IPS-18c (cell line): ENCODE data around the gene FOXD2.
A peak's percentile ranks its signal among the peaks of the same experiment; 100 is the strongest.
"Not testable (repeated sequence)": the region's sequence is repeated elsewhere in the genome, so short reads cannot be mapped to it uniquely, and the experiment has no call there.

ENCODE experiments used
- H3K4me3 ChIP-seq: 2 replicates; pipeline ENCODE4 v1.7.0; 2013; ENCODE audit warnings: low read depth, mild to moderate bottlenecking, low read length, moderate library complexity; ENCODE audit not compliant: insufficient read depth
- H3K9me3 ChIP-seq: one replicate; pipeline ENCODE4 v1.6.1; 2013; ENCODE audit warnings: mild to moderate bottlenecking, low read length, moderate library complexity; ENCODE audit not compliant: control insufficient read depth, insufficient read depth

FOXD2 gene

DNA sequence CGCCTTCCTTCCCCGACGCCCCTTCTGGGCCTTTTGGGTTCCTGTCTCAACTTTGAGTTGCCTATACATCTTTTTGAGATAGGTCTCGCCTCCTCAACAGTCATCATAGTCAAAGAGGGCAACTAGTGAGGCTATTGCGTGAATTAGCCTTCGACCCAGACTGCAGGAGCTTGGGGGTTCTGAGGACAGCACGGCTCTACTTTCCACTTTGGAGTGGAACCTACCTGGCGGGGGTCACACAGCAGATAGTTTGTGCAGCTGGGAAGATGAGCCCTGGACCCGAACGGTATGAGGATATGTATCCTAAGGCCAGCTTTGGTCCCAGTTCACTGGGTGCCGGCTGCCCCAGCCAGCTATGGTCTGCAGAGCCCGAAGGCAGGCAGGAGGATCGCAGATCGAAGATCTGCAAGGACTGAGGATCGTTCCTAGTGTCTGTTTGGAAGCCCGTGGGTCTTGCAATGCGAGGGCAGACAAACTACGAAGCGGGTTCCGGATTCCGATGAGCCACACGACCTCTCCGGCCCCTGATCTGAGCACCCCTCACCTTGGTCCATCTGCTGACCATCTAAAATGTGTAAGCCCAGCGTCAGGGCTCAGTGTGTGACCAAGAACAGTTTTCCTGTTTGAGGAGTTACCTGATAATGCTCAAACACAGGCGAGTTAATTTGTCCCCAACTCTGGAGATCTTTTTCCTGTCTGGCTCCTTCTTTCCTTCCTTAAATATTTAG lies 8.1 kb downstream of the FOXD2 start:
- Histone ChIP-seq H3K9me3 (no peaks in the 10 kb centered on the region), H3K4me3 (no peak overlapping the region; the same call in 1 of the 2 replicates)

DNA sequence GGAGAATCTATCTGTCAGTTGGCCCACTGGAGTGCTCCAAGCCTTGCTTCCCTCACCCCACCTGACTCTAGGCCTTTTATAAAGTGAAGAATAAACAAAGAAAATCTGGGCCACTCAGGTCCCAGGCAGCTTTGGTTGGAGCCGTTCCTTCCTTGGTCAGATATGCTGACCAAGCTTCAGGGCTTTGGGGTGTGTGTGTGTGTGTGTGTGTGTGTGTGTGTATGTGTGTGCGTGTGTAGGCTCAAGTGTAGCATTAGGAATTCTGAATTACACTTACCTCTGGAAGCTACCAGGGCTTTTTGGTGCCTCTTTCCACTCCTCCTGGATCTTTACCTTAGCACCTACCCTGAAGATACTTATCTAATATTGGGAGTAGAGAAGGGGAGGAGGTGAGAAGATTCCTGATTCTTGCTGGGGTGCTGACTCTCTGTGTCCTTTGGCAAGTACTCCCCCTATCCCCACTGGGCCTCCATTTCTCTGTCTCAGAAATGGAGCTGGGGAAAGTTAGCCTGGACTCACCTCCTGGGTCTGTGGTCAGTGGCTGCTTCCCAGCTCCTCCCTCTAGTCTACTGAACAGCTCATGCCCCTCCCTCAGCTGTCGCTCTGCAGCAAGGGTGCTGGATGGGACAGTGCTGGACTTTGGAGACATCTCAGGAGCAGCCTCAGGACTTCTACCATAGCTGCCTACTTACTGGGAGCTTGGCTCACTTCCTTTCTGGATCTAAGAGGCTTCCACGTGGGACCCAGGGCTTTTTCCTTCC lies 10.8 kb downstream of the FOXD2 start:
- no peak overlapping the region for H3K4me3 ChIP-seq
- H3K9me3 ChIP-seq: no peaks in the 10 kb centered on the region

DNA sequence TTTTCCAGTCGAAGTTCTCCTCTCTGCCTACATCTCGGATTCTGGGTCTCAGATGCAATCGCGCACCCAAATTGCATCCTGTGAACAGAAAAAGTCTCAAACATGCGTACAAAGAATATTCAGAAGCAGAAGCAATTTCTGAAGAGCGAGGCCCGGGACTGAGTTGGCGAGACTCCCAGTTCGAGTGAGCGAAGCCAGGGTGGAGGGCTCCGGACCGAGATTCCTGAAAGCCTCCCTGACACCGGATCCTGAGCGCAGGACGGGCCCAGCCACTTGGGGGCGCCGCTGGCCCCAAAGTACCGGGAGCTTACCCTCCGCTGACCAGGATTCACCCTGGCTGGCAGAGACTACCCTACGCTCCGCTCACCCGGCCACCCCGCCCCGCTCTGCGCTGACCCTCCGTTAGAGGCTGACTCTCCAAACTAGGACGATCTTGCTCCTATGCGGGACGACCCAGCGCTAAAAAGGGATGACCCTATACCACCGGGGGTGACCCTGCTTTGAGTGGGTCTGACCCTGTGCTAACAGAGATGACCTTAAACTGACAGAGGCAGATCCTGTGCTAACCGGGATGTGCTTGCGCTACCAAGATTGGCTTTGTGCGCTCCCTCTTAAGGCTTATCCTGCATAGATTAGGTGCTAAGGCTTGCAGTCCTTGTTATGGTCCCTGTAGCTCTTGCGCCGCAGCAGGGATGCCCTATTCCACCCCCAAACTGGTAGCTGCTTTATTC lies 12.1 kb downstream of the FOXD2 start:
- Histone ChIP-seq H3K4me3 (peak overlapping the region; percentile 15; the same call in 1 of the 2 replicates), H3K9me3 (no peaks in the 10 kb centered on the region)

DNA sequence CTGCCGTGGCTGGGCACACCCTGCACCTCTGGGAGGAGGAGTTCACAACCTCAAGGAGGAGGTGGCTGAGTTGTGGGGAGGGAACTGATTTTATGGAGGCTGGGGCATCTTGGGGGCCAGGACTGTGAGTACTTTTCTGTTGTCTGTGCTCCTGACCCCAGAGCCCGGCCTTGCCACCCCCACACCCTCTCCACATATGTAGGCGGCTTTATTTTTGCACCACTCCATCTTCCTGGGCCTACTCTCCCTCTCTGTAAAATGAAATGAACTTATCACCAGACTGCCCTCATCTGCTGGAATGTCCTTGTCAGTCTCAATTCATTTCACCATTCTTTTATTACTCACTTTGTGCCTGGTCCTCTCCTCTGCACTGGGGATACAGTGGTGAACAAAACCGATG lies 12.8 kb downstream of the FOXD2 start:
- H3K4me3 ChIP-seq: no peak overlapping the region
- no peaks in the 10 kb centered on the region for H3K9me3 ChIP-seq

DNA sequence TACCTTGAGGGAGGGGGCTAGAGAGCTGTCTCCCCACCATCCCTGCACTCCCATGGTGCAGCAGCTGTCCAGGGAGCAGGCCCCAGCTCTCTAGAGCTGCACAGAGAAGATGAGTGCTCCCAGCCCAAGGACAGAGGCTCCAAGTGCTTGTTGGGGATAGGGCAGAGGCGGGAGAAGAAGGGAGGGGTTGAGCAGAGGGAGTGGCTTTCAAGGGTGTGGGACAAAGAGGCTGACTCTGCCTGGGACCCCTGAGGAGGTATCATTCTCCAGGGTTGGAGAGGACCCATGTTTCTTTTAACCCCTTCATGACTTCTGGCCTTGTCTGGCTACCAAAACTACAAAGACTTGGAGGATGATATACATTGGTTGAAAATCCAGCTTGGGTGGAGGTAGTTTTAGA lies 14.6 kb downstream of the FOXD2 start:
- Histone ChIP-seq H3K4me3 (no peak overlapping the region), H3K9me3 (no peaks in the 10 kb centered on the region)

DNA sequence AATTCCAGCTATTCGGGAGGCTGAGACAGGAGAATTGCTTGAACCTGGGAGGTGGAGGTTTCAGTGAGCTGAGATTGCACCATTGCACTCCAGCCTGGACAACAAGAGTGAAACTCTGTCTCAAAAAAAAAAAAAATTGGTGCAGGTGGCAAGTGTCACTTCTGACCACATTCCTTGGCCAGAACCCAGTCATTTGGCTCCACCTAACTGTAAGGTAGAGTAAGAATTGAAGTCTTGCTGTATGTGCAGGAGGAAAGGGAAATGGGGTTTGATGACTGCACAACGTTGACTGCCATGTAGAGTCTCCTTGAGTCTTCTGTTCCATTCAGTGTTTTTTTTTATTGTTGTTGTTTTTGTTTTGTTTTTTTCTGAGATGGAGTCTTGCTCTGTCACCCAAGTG lies 16.1 kb downstream of the FOXD2 start:
- not testable (repeated sequence) for H3K4me3 ChIP-seq, H3K9me3 ChIP-seq

DNA sequence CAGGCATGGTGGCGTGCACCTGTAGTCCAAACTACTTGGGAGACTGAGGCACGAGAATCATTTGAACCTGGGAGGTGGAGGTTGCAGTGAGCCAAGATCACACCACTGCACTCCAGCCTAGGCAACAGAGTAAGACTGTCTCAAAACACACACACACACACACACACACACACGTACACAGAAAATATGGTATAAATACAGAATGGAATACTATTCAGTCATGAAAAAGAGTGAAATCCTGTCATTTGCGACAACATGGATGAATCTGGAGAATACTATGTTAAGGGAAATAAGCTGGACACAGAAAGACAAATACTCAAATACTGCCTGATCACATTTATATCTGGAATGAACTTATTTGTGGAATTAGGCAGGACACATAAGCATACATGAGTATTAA lies 18.4 kb downstream of the FOXD2 start:
- Histone ChIP-seq H3K9me3 (no peaks in the 10 kb centered on the region), H3K4me3 (no peak overlapping the region)

DNA sequence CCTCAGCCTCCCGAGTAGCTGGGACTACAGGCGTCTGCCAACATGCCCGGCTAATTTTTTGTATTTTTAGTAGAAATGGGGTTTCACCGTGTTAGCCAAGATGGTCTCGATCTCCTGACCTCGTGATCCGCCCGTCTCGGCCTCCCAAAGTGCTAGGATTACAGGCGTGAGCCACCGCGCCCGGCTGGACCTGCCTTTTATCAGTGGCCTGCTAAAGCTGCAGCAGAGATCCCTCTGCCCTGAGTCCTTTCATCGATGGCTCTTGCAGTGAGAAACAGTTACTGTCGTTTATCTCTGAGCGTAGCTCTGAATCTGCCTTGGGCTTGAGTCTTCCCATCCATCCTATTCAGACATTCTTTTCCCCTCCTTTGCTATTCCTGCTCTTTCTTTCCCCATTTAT lies 19.7 kb downstream of the FOXD2 start:
- H3K9me3 ChIP-seq, H3K4me3 ChIP-seq: not testable (repeated sequence)

DNA sequence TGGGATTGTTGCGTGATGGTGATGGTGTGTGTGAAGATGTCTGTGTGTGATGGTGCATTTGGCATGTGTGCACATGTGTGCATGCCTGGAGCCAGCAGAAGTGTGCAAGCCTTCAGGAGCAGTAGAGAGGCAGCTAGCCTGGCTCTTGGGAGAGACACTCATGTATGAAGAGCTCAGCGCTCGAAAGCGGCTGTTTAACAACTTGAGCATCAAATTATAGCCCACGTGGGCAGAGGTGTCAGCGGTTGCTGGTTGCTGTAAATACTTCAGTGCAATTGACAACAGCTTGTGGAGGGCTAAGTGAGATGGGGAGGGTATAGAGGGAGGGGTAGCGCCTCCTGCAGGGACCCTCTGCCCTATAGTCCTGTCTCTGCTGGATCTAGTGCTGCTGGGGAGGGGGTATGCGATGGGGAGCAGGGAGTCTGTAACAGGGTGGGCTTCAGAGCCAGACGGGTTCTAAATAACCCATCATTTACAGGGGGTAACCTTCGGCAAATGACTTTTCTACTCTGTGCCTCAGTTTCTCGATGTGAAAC lies 21.5 kb downstream of the FOXD2 start:
- Histone ChIP-seq H3K4me3 (peak overlapping the region; percentile 4; the same call in 1 of the 2 replicates), H3K9me3 (no peaks in the 10 kb centered on the region)

DNA sequence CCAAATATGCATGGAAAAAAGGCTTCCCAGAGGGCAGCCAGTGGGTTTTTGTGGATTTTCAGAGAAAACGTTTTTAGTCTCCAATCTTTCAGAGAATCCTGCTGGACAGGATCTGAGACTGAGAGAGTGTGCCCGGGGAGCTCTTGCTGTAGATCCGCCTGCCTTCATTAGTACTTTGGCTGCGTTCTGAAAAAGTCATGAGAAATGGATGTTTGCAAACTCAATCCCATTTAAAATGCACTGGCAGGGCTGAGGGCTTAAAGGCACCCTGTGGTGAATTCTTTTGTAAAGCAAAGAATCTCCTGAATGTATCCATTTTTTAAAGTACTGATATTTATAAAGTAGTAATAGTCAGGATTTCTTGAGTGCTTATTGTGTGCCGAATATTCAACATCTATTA lies 22.2 kb downstream of the FOXD2 start:
- Histone ChIP-seq H3K4me3 (no peak overlapping the region), H3K9me3 (no peaks in the 10 kb centered on the region)

DNA sequence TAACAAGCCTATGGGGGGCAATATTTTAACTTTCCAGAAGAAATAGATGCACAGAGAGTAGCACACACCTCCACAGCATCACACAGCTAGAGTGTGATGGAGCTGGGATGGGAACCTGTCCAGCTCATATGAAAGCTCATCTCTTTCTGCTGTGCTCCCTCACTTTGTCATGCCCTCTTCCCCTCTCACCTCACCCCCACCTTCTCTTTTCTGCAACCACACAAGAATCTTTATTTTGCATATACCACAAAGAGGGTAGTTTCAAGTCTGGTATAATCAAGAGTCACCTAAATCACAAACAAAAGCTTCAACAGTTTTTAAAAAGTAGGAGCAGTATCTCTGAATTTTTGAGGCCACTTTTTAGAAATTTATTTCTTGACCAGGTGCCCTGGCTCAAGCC lies 22.6 kb downstream of the FOXD2 start:
- no peak overlapping the region for H3K4me3 ChIP-seq

DNA sequence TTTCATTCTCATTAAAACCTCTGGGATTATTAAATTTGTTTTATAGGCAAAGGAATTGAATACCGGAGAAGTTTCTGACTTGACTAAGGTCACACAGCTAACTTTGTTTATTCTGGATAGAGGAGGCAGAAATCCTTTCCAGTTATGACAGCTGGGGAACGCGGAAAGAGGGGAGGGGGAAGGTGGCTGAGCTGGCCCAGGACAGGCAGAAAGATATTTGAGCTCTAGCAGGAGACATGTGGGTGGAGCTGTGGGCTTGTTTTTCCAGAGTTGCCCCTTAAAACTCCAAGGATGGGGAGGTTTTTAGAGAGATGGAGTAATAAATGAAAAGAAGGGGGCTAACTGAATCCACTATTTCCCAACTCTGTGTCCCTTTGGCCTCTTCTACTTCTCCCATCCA lies 27.8 kb downstream of the FOXD2 start:
- Histone ChIP-seq H3K4me3 (no peak overlapping the region), H3K9me3 (no peaks in the 10 kb centered on the region)

More for the DNA sequence above, 22.6 kb downstream of the FOXD2 start:
- H3K9me3 ChIP-seq: no peaks in the 10 kb centered on the region

DNA sequence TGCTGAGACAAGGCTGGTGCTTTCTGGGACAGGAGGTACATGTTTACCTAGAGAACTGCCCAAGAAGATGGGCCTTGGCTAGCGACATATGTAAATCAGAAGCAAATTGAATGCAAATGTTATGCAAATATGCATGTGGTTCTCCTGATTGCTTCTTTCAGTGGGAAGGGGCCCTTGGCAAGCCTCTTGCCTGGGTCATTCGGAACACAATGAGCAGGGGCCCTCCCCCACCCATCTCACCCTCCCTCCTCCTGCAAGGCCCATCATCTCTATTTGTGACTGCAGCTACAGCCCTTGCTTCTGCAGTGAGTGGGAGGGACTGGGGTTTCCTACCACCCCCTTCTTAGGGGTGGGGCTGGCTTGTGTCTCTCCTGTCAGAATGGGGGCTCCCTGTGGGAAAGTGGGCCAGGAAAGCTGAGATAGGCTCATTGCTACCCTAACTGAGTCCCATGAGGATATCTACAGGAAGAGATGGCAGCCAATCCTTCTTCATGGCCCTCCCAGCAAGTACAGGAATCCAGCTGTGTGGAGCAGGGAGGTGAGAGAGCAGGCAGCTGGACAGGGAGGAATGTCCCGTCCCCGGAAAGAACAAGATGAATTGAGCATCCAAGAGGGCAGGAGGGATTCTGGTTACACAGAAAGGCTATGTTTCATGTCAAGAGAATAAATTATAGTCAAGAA lies 31.0 kb downstream of the FOXD2 start:
- no peak overlapping the region for H3K4me3 ChIP-seq
- no peaks in the 10 kb centered on the region for H3K9me3 ChIP-seq

DNA sequence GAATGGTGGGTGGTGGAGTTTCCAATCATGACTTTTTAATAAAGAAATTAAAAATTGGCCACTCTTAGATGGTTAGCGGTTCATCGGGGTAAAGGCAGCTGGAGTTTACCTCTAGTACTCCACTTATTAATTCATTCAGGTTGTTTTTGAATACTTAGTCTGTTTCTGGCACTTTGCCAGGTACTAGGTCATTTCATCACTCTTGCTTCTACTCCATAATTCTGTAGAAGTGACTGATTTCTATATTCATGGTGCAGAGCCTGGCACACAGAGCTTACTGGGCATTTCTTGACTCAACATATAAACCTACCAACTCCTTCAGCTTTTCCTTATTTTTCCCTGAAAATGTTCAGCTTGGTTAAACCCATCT lies 31.5 kb downstream of the FOXD2 start:
- no peaks in the 10 kb centered on the region for H3K9me3 ChIP-seq
- no peak overlapping the region for H3K4me3 ChIP-seq

DNA sequence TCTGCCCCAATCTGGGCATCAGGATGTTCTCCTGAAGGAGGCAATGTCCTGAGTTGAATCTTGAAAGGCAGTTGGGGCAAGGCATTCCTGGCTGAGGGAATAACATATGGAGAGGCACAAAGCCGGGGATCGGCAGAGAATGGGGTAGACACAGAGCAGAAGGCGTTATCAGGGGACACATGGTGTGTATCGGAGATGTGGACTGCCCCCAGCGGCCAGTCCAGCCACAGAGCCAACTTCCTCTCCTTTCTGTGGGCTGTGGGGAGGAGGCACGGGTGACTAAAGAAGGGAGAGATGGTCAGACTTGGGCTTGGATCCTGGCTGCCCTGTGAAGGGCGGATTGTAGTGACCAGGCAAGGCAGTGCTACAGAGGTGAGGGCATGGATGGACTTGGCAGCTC lies 32.1 kb downstream of the FOXD2 start:
- H3K9me3 ChIP-seq: no peaks in the 10 kb centered on the region

DNA sequence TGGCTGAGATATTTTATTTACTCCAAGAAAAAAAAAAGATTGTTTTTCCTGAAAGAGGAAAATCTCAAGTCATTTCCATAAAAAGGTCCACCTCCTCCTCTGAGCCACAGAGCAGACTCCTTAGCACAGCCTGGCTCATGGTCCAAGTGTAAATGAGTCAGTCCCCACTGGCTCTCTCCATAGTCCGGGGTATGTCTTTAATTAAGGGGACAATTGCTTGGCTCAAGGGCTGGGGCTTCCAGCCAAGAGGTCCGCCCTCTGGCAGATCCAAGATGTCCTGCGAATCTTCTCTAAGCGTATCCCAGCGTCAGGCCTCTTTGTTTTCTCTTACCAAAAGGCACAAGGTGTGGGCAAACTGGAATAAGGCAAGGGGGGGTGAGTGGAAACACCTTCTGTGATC lies 33.3 kb downstream of the FOXD2 start:
- Histone ChIP-seq H3K9me3 (no peaks in the 10 kb centered on the region), H3K4me3 (no peak overlapping the region)

More for the DNA sequence above, 32.1 kb downstream of the FOXD2 start:
- no peak overlapping the region for H3K4me3 ChIP-seq
